AG09319 (cell line): ENCODE measurements around the gene ATP9A.

Experiments
- DNase-seq: peaks from one replicate; pipeline ENCODE4 v3.0.0-alpha.2; 2010; ENCODE audit warnings: low read depth; ENCODE audit errors: extremely low read depth
- CTCF ChIP-seq: IDR thresholded peaks from 2 replicates; pipeline ENCODE4 v1.5.1; 2011; ENCODE audit warnings: low read depth, mild to moderate bottlenecking, inconsistent platforms, low read length, moderate library complexity

Gene ATP9A

GRCh38 chr20:51705400-51705799 lies 62.8 kb downstream of the ATP9A start:
- DNase-seq: no peak

GRCh38 chr20:51703400-51704287 lies 64.5 kb downstream of the ATP9A start:
- DNase-seq: no peak
- no peak for TF ChIP-seq CTCF

More at GRCh38 chr20:51705400-51705799, 62.8 kb downstream of the ATP9A start:
- no peak for TF ChIP-seq CTCF

GRCh38 chr20:51702556-51702955 lies 65.6 kb downstream of the ATP9A start:
- TF ChIP-seq CTCF: no peak
- no peak for DNase-seq

GRCh38 chr20:51700809-51701285 lies 67.3 kb downstream of the ATP9A start:
- no peak for DNase-seq

GRCh38 chr20:51698252-51698651 lies 69.9 kb downstream of the ATP9A start:
- no peak for TF ChIP-seq CTCF
- DNase-seq: no peak

More at GRCh38 chr20:51700809-51701285, 67.3 kb downstream of the ATP9A start:
- TF ChIP-seq CTCF: peak; percentile 67

- no peak for TF ChIP-seq CTCF
- DNase-seq: no peak
These were observed 70.9 kb downstream of the ATP9A start for GRCh38 chr20:51697096-51697826.
